NB4 (cell line): ENCODE data around the gene KIAA0040.

Experiments used
- MYC ChIP-seq: IDR thresholded peaks from 2 replicates; pipeline ENCODE4 v1.6.1; 2011; ENCODE audit warnings: low read depth, low read length
- POLR2A ChIP-seq: IDR thresholded peaks from 2 replicates; pipeline ENCODE4 v1.6.1; 2011; ENCODE audit warnings: mild to moderate bottlenecking; ENCODE audit not compliant: insufficient read length; ENCODE audit errors: extremely low read depth
- TF ChIP-seq, protein P1 (sequence below): IDR thresholded peaks from one replicate; pipeline ENCODE4 v1.5.1; 2012; ENCODE audit warnings: low read depth, low read length
- TF ChIP-seq, protein P2 (sequence below): IDR thresholded peaks from 2 replicates; pipeline ENCODE4 v1.6.1; 2011; ENCODE audit warnings: low read depth, low read length

DNA sequence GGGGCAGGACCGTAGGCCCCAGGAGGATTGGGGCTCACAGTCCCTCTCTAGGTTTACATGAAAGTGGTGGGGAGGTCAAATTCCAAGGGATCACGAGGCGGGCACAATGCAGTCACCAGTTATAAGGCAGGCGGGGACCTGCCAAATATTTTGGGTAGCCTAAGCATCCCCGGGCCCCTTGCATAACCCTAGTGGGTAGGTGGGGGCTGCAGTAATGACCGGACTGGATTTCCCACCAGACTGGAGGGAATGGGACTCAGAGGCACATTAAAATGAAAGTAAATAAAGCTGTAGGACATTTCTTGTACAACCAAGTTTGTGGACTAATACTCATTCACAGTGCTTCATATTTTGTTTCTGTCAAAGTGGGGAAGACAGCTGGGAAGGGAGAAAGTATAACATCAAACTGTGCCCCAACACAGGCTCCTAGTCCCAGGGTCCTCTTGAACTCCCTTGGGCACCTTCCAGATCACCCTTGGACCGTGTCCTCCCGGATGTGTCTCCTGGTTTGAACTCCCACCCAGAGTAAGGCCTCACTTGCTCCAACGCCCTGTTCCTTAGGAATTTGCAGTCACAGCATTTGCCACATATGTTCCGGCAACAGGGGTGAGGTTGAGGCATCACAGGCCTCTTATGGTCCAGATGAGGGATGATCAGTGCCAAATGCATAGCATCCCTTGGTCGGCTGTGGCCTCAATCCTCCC is 28.4 kb upstream of the KIAA0040 start:
- TF ChIP-seq, protein P1, sequence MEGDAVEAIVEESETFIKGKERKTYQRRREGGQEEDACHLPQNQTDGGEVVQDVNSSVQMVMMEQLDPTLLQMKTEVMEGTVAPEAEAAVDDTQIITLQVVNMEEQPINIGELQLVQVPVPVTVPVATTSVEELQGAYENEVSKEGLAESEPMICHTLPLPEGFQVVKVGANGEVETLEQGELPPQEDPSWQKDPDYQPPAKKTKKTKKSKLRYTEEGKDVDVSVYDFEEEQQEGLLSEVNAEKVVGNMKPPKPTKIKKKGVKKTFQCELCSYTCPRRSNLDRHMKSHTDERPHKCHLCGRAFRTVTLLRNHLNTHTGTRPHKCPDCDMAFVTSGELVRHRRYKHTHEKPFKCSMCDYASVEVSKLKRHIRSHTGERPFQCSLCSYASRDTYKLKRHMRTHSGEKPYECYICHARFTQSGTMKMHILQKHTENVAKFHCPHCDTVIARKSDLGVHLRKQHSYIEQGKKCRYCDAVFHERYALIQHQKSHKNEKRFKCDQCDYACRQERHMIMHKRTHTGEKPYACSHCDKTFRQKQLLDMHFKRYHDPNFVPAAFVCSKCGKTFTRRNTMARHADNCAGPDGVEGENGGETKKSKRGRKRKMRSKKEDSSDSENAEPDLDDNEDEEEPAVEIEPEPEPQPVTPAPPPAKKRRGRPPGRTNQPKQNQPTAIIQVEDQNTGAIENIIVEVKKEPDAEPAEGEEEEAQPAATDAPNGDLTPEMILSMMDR = no peak
- TF ChIP-seq POLR2A (no peak), MYC (no peak)
- TF ChIP-seq, protein P2, sequence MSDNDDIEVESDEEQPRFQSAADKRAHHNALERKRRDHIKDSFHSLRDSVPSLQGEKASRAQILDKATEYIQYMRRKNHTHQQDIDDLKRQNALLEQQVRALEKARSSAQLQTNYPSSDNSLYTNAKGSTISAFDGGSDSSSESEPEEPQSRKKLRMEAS = no peak
